Stimulated activated CD4-positive, alpha-beta T cell treated with anti-CD3 and anti-CD28 coated beads, Interleukin-12 subunit alpha, Interleukin-12 subunit beta, amount 100 ng/mL, for 4 hours (primary cell): ENCODE measurements around the gene CTSW.

Experiments
- DNase-seq: peaks from one replicate; pipeline ENCODE4 v3.0.0-alpha.2; 2020

Gene CTSW

GRCh38 chr11:65932558-65932919 is 52.9 kb downstream of the CTSW start:
- no peak for DNase-seq
